Right lobe of liver (tissue), 6 donors: ENCODE data around the gene TMC1. TPM values are rescaled to one million over a fixed set of nuclear protein-coding genes. Genes with fewer than 3 reads are reported as not detected.

Experiments
- ATAC-seq, 4 donors: fragments of 200-7000 bp; cut with Tn5 transposase; one replicate each; pipeline ENCODE4 v1.9.1; 2020; ENCODE audit warnings: mild to moderate bottlenecking in 4 of 4, moderate library complexity in 4 of 4
- DNase-seq, 3 donors: peaks; one replicate each; pipeline ENCODE4 v3.0.0-alpha.2; 2020
- H3K27ac ChIP-seq, 3 donors: fragments of 200-600 bp; one replicate each; pipeline ENCODE4 v1.8.0; 2022
- H3K27me3 ChIP-seq, 2 donors: fragments of 200-600 bp; one replicate each; pipeline ENCODE4 v1.8.0; 2022
- H3K36me3 ChIP-seq, 4 donors: fragments of 200-600 bp; sonication (generic) in 1 of 4; one replicate each; pipeline versions ENCODE4 v1.5.1 to v1.8.0; 2017 to 2022; ENCODE audit warnings: control low read depth in 1 of 4
- H3K4me1 ChIP-seq, 4 donors: fragments of 200-600 bp; sonication (generic) in 1 of 4; one replicate each; pipeline versions ENCODE4 v1.5.1 to v1.8.0; 2017 to 2022; ENCODE audit warnings: control low read depth in 1 of 4
- H3K4me3 ChIP-seq, 3 donors: fragments of 200-600 bp; one replicate each; pipeline ENCODE4 v1.8.0; 2022
- H3K9me3 ChIP-seq, 4 donors: fragments of 200-600 bp; sonication (generic) in 1 of 4; one replicate each; pipeline versions ENCODE4 v1.5.1 to v1.8.0; 2017 to 2022; ENCODE audit warnings: control low read depth in 1 of 4
- POLR2A ChIP-seq: fragments of 450-650 bp; IDR thresholded peaks from one replicate; pipeline ENCODE4 v1.6.1; 2017; ENCODE audit warnings: antibody characterized with exemption, mild to moderate bottlenecking
- WGBS: methylation state at CpG from one replicate; pipeline ENCODE4 v1.1.6; 2018; ENCODE audit warnings: low coverage, low lambda C conversion rate; ENCODE audit not compliant: insufficient coverage; ENCODE audit errors: missing lambda C conversion rate; 5-methylcytosine and 5-hydroxymethylcytosine counted together
- intact Hi-C, 2 donors: fragments of 100-400 bp; cut with DNase I; formaldehyde crosslinking; loops; one replicate each; pipeline versions ENCODE4 v1.11.2 to v1.14.1; 2022
- total RNA-seq, 6 experiments: library from RNA; depleted of rRNA in 2 of 6; stranded (reverse); fragments of >200 nt in 2 of 6; fragmentation: NEBNext Ultra II Directional in 3 of 6; extraction: Animal tissue kit (Norgen Biotek cat#: 25700) in 3 of 6; gene quantifications; one replicate each; pipeline versions ENCODE4 v1.1.0 to v1.2.4, GENCODE V29; 2016 to 2023
- TF ChIP-seq, protein P1 (sequence below), 4 donors: fragments of 200-600 bp in 3 of 4; fragments of 450-650 bp in 1 of 4; IDR thresholded peaks; one replicate each; pipeline versions ENCODE4 v1.5.1 to v1.8.0; 2016 to 2022; ENCODE audit warnings: antibody characterized with exemption in 4 of 4, mild to moderate bottlenecking in 2 of 4
- donor health status: DM: no; HTN: yes; CAD: no.
- donor health status: DM: no; HTN: no; CAD: no.
- donor health status: DM: no; HTN: no; CAD: no.
- donor health status: DM: no; HTN: yes; CAD: no.
- donor health status: DM: no; HTN: yes; CAD: no.

The TMC1 gene
- total RNA-seq, 6 experiments from 2014 or later = 0.06 to 0.42 TPM; not detected in 4

- no peak for ATAC-seq
- H3K9me3 ChIP-seq = no peaks in the 10 kb centered on the region
- H3K27ac ChIP-seq = no peak overlapping the region
- no peak overlapping the region for H3K4me3 ChIP-seq
- no peak for DNase-seq
- H3K4me1 ChIP-seq = no peaks in the 10 kb centered on the region
- no peaks in the 10 kb centered on the region for H3K27me3 ChIP-seq
- H3K36me3 ChIP-seq = no peaks in the 10 kb centered on the region
- intact Hi-C loops = loop anchor here in 1 of 2 donors (5.0 kb wide), 1 partner anchor 542 kb away; no protein-coding TSS in a partner anchor
- 61% methylated on average over 5 of the region's 5 CpGs for WGBS
- TF ChIP-seq, protein P1, sequence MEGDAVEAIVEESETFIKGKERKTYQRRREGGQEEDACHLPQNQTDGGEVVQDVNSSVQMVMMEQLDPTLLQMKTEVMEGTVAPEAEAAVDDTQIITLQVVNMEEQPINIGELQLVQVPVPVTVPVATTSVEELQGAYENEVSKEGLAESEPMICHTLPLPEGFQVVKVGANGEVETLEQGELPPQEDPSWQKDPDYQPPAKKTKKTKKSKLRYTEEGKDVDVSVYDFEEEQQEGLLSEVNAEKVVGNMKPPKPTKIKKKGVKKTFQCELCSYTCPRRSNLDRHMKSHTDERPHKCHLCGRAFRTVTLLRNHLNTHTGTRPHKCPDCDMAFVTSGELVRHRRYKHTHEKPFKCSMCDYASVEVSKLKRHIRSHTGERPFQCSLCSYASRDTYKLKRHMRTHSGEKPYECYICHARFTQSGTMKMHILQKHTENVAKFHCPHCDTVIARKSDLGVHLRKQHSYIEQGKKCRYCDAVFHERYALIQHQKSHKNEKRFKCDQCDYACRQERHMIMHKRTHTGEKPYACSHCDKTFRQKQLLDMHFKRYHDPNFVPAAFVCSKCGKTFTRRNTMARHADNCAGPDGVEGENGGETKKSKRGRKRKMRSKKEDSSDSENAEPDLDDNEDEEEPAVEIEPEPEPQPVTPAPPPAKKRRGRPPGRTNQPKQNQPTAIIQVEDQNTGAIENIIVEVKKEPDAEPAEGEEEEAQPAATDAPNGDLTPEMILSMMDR (IDR thresholded peaks at IDR 0.05) = no peak
- TF ChIP-seq POLR2A = no peak
Observed at GRCh38 chr9:72823971-72824370, 302.6 kb downstream of the TMC1 start.

DNA sequence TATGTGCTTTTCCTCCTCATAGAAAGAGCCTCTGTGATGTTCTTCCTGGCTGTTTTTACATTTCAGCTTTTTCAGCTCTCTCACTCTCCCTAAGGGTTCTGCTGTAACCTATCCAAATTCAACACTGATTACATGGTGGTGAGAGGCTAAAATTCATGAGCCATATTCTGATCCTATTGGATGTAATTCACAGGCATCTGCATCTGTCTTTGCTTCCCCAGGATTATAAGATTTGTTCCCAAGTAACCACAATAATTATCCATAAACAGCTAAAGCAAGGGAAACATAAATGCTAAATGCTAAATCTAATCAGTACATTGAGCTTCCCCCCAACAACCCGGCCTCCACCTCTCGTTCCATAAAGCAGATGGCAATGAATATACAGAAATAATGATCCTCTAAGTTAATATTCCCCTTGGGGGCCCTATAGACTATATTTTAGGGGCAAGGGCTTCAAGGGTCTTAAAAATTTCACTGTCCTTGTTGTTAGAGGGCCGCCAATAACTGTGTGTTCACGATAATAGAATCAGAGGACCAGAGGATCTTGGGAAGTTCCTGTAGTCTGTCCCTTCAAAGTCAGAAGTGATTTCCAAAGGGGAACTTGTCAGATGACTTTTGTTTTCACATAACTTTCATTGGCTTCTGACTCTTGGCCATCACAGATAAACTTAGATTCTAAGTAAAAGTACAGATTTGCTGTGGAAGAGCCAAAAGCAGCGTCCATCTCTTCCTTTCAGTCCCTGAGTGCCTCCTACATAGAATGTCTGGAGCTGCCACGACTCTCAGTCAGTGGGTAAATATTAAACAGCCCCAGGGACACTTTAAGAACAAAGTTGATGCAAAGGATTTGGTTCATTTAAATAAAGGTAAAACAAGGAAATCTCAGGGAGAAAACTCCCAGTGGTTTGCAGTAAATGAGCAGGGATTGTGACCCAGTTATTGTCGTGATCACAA, 305.9 kb downstream of the TMC1 start:
- Histone ChIP-seq H3K4me1 (no peaks in the 10 kb centered on the region), H3K27ac (no peak overlapping the region), H3K4me3 (no peak overlapping the region), H3K36me3 (no peaks in the 10 kb centered on the region), H3K9me3 (no peaks in the 10 kb centered on the region), H3K27me3 (no peaks in the 10 kb centered on the region)
- WGBS = 64% methylated on average over 7 of the region's 7 CpGs
- TF ChIP-seq, protein P1 (IDR thresholded peaks at IDR 0.05) = no peak
- no peak for TF ChIP-seq POLR2A
- ATAC-seq = no peak
- no peak for DNase-seq
- intact Hi-C loops = no loop called here

DNA sequence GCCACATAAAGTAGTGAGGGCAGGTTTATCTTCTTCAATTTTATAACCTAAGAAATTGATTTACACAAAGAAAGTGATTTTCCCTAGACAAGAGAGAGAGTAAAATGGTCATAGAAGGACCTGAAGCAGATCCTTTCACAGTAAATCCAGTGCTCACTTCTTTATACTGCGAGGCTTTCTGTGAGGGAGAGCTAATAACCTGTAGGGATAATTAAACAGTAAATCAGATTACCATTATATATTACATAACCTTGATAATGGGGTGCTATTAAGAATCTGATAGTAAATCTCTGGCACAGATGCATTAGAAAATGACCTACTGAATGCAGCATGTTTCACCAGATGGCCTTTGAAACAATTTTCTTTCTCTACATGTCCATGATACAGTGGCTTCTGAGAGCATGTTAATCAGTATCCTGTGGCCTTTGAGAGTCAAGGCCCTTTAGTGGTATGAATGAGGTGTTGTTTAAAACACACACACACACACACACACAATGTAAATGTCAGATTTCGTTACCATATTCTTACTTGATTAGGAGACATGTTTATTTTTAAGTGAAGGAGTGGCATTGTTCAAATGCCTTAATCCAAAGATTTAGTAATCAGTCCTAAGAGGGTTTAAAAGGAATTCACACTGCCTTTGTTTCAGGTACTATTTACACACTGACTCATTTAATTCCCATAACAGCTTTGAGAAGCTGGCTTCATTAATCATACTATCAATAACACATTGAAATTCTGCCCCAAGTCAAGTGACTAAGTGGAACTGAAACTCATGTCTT, 306.7 kb downstream of the TMC1 start:
- H3K27me3 ChIP-seq = no peaks in the 10 kb centered on the region
- TF ChIP-seq POLR2A = no peak
- TF ChIP-seq, protein P1 (IDR thresholded peaks at IDR 0.05) = no peak
- ATAC-seq (peak in 1 of 4 donors; percentile 78), DNase-seq (no peak)
- H3K27ac ChIP-seq = no peak overlapping the region
- no peaks in the 10 kb centered on the region for H3K4me1 ChIP-seq
- H3K36me3 ChIP-seq = no peaks in the 10 kb centered on the region
- intact Hi-C loops = no loop called here
- H3K9me3 ChIP-seq = no peaks in the 10 kb centered on the region
- 64% methylated on average over 2 of the region's 2 CpGs for WGBS
- no peak overlapping the region for H3K4me3 ChIP-seq

DNA sequence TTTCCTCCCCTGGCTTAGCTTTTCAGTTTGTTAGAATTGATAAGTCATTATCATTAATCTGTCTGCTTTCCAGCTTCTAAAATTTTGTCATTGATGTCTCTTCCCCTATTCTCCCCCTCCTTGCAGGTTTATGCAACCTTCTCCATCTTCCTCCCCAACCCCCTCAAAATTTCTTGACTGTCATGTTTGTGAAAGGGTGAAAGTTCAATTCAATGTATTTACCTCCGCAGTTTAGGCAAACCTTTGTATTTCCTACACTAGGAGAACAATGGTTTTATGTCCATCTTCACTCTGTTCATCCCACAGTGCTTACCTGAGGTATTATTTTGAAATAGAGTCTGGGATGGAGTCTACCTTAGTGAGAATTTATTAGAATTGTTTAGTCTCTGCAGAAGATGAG, 313.6 kb downstream of the TMC1 start:
- intact Hi-C loops = no loop called here
- no peaks in the 10 kb centered on the region for H3K36me3 ChIP-seq
- 23% methylated on average over 1 of the region's 1 CpG for WGBS
- H3K27me3 ChIP-seq = no peaks in the 10 kb centered on the region
- TF ChIP-seq, protein P1 (IDR thresholded peaks at IDR 0.05) = no peak
- TF ChIP-seq POLR2A = no peak
- H3K9me3 ChIP-seq = no peaks in the 10 kb centered on the region
- no peak overlapping the region for H3K27ac ChIP-seq
- DNase-seq (no peak), ATAC-seq (peak in 3 of 4 donors; percentile 50 to 66 (median 50))
- H3K4me3 ChIP-seq = no peak overlapping the region
- H3K4me1 ChIP-seq = peaks cover 0 to 16% (median 0%) of the 10 kb centered on the region in 4 donors
